EH (cell line): ENCODE data around the gene PSEN1.
"Not testable (repeated sequence)": the region's sequence is repeated elsewhere in the genome, so short reads cannot be mapped to it uniquely, and the experiment has no call there.

Experiments
- DNase-seq: peaks from one replicate; pipeline ENCODE4 v3.0.0-alpha.2; 2015; ENCODE audit warnings: low read depth

Gene PSEN1

GRCh38 chr14:73166399-73166798, 30.1 kb downstream of the PSEN1 start:
- no peak for DNase-seq

- DNase-seq = no peak
These were observed 31.4 kb downstream of the PSEN1 start for GRCh38 chr14:73167727-73168126.

- no peak for DNase-seq
These were observed 32.0 kb downstream of the PSEN1 start for GRCh38 chr14:73168274-73168673.

GRCh38 chr14:73168691-73169090, 32.4 kb downstream of the PSEN1 start:
- DNase-seq = no peak

GRCh38 chr14:73169855-73170254, 33.5 kb downstream of the PSEN1 start:
- DNase-seq = not testable (repeated sequence)

GRCh38 chr14:73170686-73171085, 34.4 kb downstream of the PSEN1 start:
- no peak for DNase-seq

- DNase-seq = no peak
These were observed 36.2 kb downstream of the PSEN1 start for GRCh38 chr14:73172500-73172899.

- peak; percentile 56 for DNase-seq
These were observed 36.9 kb downstream of the PSEN1 start for GRCh38 chr14:73173092-73173735.

- DNase-seq = no peak
These were observed 40.4 kb downstream of the PSEN1 start for GRCh38 chr14:73176685-73177084.

- DNase-seq = peak; percentile 75
These were observed 44.1 kb downstream of the PSEN1 start for GRCh38 chr14:73180385-73180805.

- not testable (repeated sequence) for DNase-seq
These were observed 44.7 kb downstream of the PSEN1 start for GRCh38 chr14:73180969-73181368.

- peak; percentile 88 for DNase-seq
These were observed 52.2 kb downstream of the PSEN1 start for GRCh38 chr14:73188501-73188911.

GRCh38 chr14:73189651-73190050, 53.3 kb downstream of the PSEN1 start:
- DNase-seq = no peak

- no peak for DNase-seq
These were observed 55.1 kb downstream of the PSEN1 start for GRCh38 chr14:73191441-73191840.

- not testable (repeated sequence) for DNase-seq
These were observed 58.0 kb downstream of the PSEN1 start for GRCh38 chr14:73194306-73194705.

- no peak for DNase-seq
These were observed 61.9 kb downstream of the PSEN1 start for GRCh38 chr14:73198253-73198652.

GRCh38 chr14:73203527-73203926, 67.2 kb downstream of the PSEN1 start:
- DNase-seq = no peak

GRCh38 chr14:73207615-73208014, 71.3 kb downstream of the PSEN1 start:
- DNase-seq = no peak

GRCh38 chr14:73208390-73208789, 72.1 kb downstream of the PSEN1 start:
- no peak for DNase-seq

- no peak for DNase-seq
These were observed 72.5 kb downstream of the PSEN1 start for GRCh38 chr14:73208846-73209245.

- DNase-seq = peak; percentile 64
These were observed 73.6 kb downstream of the PSEN1 start for GRCh38 chr14:73209953-73210352.

- DNase-seq = peak; percentile 22
These were observed 75.1 kb downstream of the PSEN1 start for GRCh38 chr14:73211251-73212040.

- no peak for DNase-seq
These were observed 79.7 kb downstream of the PSEN1 start for GRCh38 chr14:73216030-73216429.

GRCh38 chr14:73217411-73217810, 81.1 kb downstream of the PSEN1 start:
- no peak for DNase-seq
